Urinary bladder (tissue), 4 donors: ENCODE measurements around the gene KIF16B. TPM values are rescaled to one million over a fixed set of nuclear protein-coding genes. Genes with fewer than 3 reads are reported as not detected.

ENCODE experiments used
- DNase-seq: peaks from one replicate; pipeline ENCODE4 v3.0.0-alpha.2; 2015; ENCODE audit errors: extremely low spot score
- H3K27ac ChIP-seq: one replicate; pipeline ENCODE4 v1.5.1; 2013; ENCODE audit warnings: low read depth, mild to moderate bottlenecking, moderate library complexity
- H3K36me3 ChIP-seq: one replicate; pipeline ENCODE4 v1.6.1; 2013; ENCODE audit warnings: mild to moderate bottlenecking, moderate library complexity; ENCODE audit not compliant: insufficient read depth
- H3K4me1 ChIP-seq: one replicate; pipeline ENCODE4 v1.6.1; 2013; ENCODE audit warnings: mild to moderate bottlenecking, moderate library complexity; ENCODE audit not compliant: insufficient read depth
- H3K4me3 ChIP-seq: one replicate; pipeline ENCODE4 v1.5.1; 2013; ENCODE audit warnings: low read depth, low read length
- WGBS: extraction: QIAGEN DNeasy Blood & Tissue Kit; methylation state at CpG from one replicate; pipeline ENCODE4 v1.1.7; 2013; 5-methylcytosine and 5-hydroxymethylcytosine counted together
- polyA plus RNA-seq: library from polyadenylated mRNA; stranded (reverse); fragments of 200-250 nt; gene quantifications from one replicate; pipeline ENCODE4 v1.2.3, GENCODE V29; 2013
- total RNA-seq: library from RNA; depleted of rRNA; stranded (reverse); fragments of >200 nt; gene quantifications from one replicate; pipeline ENCODE4 v1.2.3, GENCODE V29; 2014
- donor health status: healthy with polysubstance abuse.
- donor health status: healthy.

KIF16B gene
- total and polyA plus RNA-seq, 2 donors = 9.8 to 23.6 TPM

GRCh38 chr20:16485401-16485800 is 87.8 kb downstream of the KIF16B start:
- Histone ChIP-seq H3K4me3 (no peak overlapping the region), H3K27ac (no peak overlapping the region), H3K4me1 (no peaks in the 10 kb centered on the region), H3K36me3 (no peaks in the 10 kb centered on the region)
- WGBS = 71% methylated on average over 1 of the region's 1 CpG
- no peak for DNase-seq

GRCh38 chr20:16483024-16483423 is 90.2 kb downstream of the KIF16B start:
- 96% methylated on average over 2 of the region's 2 CpGs for WGBS
- no peaks in the 10 kb centered on the region for H3K4me1 ChIP-seq
- no peak overlapping the region for H3K27ac ChIP-seq
- no peaks in the 10 kb centered on the region for H3K36me3 ChIP-seq
- H3K4me3 ChIP-seq = no peak overlapping the region
- DNase-seq = no peak

- no peaks in the 10 kb centered on the region for H3K36me3 ChIP-seq
- no peak for DNase-seq
- no peak overlapping the region for H3K27ac ChIP-seq
- 84% methylated on average over 2 of the region's 2 CpGs for WGBS
- H3K4me1 ChIP-seq = no peaks in the 10 kb centered on the region
- no peak overlapping the region for H3K4me3 ChIP-seq
These were observed 91.3 kb downstream of the KIF16B start for GRCh38 chr20:16481977-16482376.

GRCh38 chr20:16479666-16480065 is 93.6 kb downstream of the KIF16B start:
- no peak for DNase-seq
- no peak overlapping the region for H3K4me3 ChIP-seq
- 48% methylated on average over 3 of the region's 3 CpGs for WGBS
- H3K36me3 ChIP-seq = no peaks in the 10 kb centered on the region
- no peak overlapping the region for H3K27ac ChIP-seq
- no peaks in the 10 kb centered on the region for H3K4me1 ChIP-seq

- 50% methylated on average over 5 of the region's 5 CpGs for WGBS
These were observed 95.6 kb downstream of the KIF16B start for GRCh38 chr20:16477632-16478031.

GRCh38 chr20:16476032-16476431 is 97.2 kb downstream of the KIF16B start:
- WGBS = 14% methylated on average over 3 of the region's 3 CpGs
- H3K36me3 ChIP-seq = no peaks in the 10 kb centered on the region
- H3K27ac ChIP-seq = no peak overlapping the region
- H3K4me3 ChIP-seq = no peak overlapping the region
- DNase-seq = peak; percentile 45
- H3K4me1 ChIP-seq = no peaks in the 10 kb centered on the region

More at GRCh38 chr20:16477632-16478031, 95.6 kb downstream of the KIF16B start:
- Histone ChIP-seq H3K36me3 (no peaks in the 10 kb centered on the region), H3K4me1 (no peaks in the 10 kb centered on the region), H3K27ac (no peak overlapping the region), H3K4me3 (no peak overlapping the region)
- DNase-seq = no peak

- Histone ChIP-seq H3K4me1 (no peaks in the 10 kb centered on the region), H3K4me3 (no peak overlapping the region), H3K36me3 (no peaks in the 10 kb centered on the region), H3K27ac (no peak overlapping the region)
- 47% methylated on average over 6 of the region's 6 CpGs for WGBS
- no peak for DNase-seq
These were observed 98.0 kb downstream of the KIF16B start for GRCh38 chr20:16475225-16475624.

- Histone ChIP-seq H3K4me3 (no peak overlapping the region), H3K4me1 (no peaks in the 10 kb centered on the region), H3K36me3 (no peaks in the 10 kb centered on the region), H3K27ac (no peak overlapping the region)
- DNase-seq = no peak
- WGBS = 90% methylated on average over 2 of the region's 2 CpGs
These were observed 98.9 kb downstream of the KIF16B start for GRCh38 chr20:16474363-16474762.

- H3K4me3 ChIP-seq = no peak overlapping the region
- no peak for DNase-seq
- WGBS = 77% methylated on average over 12 of the region's 12 CpGs
- no peak overlapping the region for H3K27ac ChIP-seq
- H3K4me1 ChIP-seq = no peaks in the 10 kb centered on the region
- no peaks in the 10 kb centered on the region for H3K36me3 ChIP-seq
These were observed 101.0 kb downstream of the KIF16B start for GRCh38 chr20:16472045-16472872.

GRCh38 chr20:16469395-16469905 is 103.8 kb downstream of the KIF16B start:
- no peaks in the 10 kb centered on the region for H3K4me1 ChIP-seq
- no peaks in the 10 kb centered on the region for H3K36me3 ChIP-seq
- 96% methylated on average over 5 of the region's 5 CpGs for WGBS
- H3K27ac ChIP-seq = no peak overlapping the region
- DNase-seq = no peak
- H3K4me3 ChIP-seq = no peak overlapping the region

GRCh38 chr20:16462711-16463110 is 110.5 kb downstream of the KIF16B start:
- Histone ChIP-seq H3K4me1 (no peaks in the 10 kb centered on the region), H3K4me3 (no peak overlapping the region), H3K36me3 (no peaks in the 10 kb centered on the region), H3K27ac (no peak overlapping the region)
- DNase-seq = no peak
- WGBS = 78% methylated on average over 5 of the region's 5 CpGs

GRCh38 chr20:16459019-16459700 is 114.1 kb downstream of the KIF16B start:
- Histone ChIP-seq H3K27ac (no peak overlapping the region), H3K4me1 (no peaks in the 10 kb centered on the region), H3K4me3 (no peak overlapping the region), H3K36me3 (no peaks in the 10 kb centered on the region)
- no peak for DNase-seq
- 6% methylated on average over 1 of the region's 1 CpG for WGBS

- no peak for DNase-seq
- no peak overlapping the region for H3K4me3 ChIP-seq
- WGBS = 69% methylated on average over 5 of the region's 5 CpGs
- H3K27ac ChIP-seq = no peak overlapping the region
- no peaks in the 10 kb centered on the region for H3K36me3 ChIP-seq
- H3K4me1 ChIP-seq = no peaks in the 10 kb centered on the region
These were observed 115.7 kb downstream of the KIF16B start for GRCh38 chr20:16457514-16457913.

- Histone ChIP-seq H3K36me3 (no peaks in the 10 kb centered on the region), H3K4me3 (no peak overlapping the region), H3K27ac (no peak overlapping the region), H3K4me1 (no peaks in the 10 kb centered on the region)
- 86% methylated on average over 1 of the region's 1 CpG for WGBS
- no peak for DNase-seq
These were observed 117.9 kb downstream of the KIF16B start for GRCh38 chr20:16455324-16455723.
